HG03565 (cell line): ENCODE measurements around the gene CELF2.

Experiments used
- ATAC-seq: cut with Tn5 transposase; IDR thresholded peaks from one replicate; pipeline ENCODE4 v1.9.1; 2021; ENCODE audit warnings: mild to moderate bottlenecking, moderate library complexity; ENCODE audit not compliant: unreplicated experiment

The CELF2 gene

DNA sequence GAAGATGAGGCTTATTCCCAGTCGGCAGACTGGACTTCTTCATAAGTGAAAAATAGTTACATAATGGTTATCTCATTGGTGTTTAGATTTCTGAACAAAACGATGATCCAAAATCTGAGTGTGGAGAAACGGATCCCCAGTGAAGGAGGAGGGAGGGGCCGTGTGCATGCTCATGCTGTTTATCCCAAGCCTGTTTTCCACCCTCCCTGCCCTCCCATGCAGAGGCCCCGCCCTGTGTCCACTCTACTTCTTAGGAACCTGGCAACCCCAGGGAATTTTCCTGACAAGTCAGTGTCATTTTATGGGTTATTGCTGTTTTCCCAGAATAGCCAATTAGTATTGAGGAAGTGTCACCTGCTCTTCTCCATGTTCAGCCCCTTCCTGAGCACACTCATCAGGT lies 174.0 kb downstream of the CELF2 start:
- no peak for ATAC-seq

DNA sequence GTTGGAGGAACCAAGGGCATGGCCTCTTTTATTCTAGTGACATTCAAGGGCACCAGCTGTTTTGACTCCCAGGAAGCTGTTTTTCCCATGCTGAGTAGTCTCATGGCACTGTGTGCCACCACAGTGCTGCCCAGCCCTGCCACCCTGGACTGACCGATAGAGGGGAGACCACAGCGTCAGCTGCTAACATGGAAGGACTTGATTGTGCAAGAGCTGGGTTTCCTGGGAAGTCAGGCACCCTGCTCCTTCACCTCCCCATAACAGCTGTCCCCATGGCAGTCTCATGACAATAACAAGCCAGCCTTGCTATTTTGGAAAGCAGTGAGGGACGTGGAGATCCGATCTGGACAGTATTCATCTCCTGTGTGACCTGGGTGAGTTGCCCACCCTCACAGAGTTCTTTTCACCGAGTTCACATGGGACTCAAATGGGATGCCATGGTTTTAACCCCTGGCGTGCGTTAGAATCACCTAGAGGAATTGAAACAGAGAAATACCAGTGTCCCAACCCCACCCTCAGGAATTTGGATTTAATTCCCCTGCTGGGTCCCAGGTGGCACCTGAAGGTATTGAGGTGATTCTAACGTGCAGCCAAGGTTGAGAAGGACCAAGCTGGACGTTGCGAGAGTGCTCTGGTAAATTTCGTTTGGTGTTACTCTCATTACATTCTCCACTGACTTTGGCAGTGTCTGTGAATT lies 174.8 kb downstream of the CELF2 start:
- no peak for ATAC-seq

DNA sequence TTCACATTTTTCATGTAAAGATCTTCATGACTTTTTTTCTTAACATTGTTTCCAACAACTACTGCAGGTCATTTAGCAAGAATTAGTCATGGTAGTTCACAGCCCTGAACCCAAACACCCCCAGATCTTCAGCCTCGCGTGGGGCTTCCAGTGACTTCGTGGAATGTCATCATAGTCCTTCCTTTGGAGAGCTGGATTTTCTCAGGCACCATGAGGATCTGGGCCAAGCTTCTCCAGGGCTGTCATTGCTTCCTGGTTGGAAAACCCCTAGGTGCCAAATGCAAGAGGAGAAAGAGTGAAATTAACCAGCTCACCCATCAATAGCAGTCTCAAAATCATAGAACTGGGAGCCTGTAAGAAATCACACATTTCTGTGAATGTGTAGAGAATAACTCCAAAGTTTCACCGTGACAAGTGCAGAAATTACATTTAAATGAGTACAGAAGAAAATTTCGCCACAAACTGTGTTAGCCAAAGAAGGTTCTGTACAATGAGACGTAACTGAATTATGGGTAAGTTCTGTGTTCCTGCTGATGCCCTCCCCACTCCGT lies 175.4 kb downstream of the CELF2 start:
- no peak for ATAC-seq

DNA sequence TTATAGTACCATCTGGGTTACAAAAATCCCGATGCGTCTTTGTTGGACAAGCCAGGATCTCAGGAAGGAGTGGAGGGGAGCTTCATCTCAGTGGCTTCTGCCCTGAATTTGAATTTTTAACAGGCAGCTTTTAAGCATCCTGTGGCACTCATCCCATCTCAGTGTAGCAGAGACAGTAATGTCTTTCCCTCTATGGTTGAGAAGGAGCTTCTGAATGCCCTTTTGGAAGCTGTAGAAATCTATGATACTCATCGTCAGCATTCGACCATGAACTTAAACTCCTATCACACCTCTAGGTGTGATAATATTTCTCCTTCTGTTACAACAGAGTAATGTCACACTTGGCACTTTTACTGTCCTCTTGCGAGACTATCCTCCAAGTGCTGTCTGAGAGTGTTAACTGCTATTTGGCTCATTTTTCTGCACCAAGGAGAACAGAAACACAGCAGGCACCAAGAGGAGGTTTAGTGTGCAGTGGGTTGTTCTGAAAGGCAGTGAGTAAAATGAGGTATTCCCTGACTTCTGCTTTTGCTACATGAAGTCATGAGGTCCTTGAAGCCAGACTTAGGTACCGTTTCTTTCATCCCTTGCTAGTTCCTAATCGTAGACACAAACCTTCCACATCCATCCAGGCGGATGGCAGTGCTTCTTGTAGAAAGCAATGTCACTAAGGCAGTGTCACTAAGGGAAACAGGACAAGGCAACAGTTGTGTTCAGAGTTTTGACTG lies 177.4 kb downstream of the CELF2 start:
- ATAC-seq, result peak; percentile 24

DNA sequence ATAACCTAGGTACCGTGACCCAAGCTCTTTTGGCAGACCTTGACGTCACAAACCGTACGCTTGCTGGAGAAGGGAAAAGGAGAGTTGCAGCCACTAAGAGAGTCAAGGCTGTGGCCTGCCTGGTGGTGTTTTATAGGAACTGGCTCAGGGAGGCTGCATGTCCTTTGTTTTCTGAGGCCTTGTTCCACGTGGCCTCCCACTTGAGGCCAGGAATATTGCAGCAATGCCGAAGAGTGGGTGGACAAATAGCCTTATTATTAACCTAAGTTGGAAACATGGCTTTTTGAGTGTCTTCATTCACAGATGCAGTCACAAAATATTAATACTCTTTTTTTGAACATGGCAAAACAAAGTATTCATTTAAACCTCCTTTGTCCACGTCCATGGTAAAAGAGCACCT lies 178.0 kb downstream of the CELF2 start:
- ATAC-seq, result no peak

DNA sequence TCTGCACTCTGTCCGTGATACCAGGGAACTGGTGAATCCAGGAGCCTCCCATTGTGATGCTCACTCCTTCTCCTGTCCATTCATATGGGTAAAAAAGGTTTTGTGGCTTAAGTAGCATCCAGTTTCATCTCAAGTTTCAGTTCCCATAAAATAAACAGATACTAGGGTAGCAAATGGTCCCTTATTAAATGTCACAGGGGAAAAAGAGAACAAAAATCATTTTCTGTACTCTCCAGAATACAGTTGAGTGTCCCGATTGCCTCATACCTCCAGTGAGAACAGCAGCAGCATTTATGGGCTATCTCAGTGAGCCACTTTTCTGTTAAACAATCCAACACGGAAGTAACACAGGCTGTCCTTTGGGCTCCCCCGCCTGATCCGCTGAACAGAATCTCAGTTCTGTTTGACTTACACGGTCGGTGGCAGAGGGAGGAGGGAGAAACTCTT lies 179.6 kb downstream of the CELF2 start:
- ATAC-seq, result peak; percentile 67

DNA sequence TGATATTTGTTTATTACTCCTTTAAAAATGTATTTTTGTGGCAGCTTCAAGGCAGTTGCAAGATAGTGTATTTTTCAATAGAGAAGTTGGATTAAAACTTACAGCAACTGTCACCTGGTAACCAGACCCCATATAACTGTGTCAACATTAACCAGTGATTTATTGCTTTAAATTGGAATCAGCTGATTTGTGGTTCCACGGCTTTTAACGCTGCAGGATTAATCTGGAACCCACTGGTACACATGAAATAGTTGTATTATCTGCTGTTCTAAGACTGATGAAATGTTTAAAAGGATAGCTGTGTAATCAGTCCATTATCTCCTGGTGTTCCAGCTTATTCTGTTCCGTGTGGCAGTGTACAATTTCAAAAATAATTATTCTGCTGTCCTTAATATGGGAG lies 180.2 kb downstream of the CELF2 start:
- ATAC-seq, result no peak

DNA sequence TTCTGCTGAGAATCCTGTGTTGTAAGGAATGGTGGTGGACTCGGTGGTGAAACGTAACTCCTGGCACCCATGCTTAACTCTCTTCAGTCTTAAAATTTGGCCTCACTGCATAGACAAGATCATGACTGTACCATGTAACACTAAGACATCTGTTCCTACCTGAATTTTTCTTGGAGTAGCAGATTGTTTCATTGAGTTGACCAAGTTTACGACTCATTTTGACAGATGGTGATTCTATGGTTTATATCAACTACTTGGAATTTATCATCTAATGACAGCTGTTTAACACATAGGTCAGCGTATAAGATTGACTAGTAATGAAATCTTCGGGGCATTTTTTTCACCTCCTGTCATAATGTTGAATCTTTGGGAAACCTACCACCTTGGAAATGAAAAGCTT lies 184.2 kb downstream of the CELF2 start:
- ATAC-seq, result no peak

DNA sequence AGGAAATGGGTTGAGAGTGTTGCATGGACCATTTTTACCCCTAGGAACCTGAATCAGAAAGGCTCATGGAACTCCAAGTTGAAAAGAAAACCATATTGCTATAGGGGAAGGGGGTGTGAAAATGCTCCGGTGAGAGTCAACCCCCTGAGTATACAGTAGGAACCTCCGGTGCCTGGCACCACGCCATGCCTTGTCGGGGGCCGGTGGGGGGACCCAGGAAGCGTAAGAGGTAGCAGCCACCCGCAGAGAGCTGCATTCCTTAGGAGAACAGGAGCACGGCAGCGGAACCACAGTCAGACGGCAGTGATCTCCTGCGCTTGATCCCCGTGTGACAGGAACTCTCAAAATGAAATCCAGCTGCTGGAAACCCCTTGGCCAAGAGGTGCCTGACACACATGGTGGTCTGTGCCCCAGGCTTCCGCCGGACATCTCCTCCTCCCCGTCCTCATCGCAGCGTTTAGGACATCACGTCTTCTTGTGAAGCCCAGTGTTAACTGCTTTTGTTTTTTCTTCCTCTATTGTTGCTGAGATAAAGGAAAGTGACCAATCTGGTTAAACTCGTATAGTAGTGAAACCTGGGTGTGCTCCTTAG lies 186.8 kb downstream of the CELF2 start:
- no peak for ATAC-seq

DNA sequence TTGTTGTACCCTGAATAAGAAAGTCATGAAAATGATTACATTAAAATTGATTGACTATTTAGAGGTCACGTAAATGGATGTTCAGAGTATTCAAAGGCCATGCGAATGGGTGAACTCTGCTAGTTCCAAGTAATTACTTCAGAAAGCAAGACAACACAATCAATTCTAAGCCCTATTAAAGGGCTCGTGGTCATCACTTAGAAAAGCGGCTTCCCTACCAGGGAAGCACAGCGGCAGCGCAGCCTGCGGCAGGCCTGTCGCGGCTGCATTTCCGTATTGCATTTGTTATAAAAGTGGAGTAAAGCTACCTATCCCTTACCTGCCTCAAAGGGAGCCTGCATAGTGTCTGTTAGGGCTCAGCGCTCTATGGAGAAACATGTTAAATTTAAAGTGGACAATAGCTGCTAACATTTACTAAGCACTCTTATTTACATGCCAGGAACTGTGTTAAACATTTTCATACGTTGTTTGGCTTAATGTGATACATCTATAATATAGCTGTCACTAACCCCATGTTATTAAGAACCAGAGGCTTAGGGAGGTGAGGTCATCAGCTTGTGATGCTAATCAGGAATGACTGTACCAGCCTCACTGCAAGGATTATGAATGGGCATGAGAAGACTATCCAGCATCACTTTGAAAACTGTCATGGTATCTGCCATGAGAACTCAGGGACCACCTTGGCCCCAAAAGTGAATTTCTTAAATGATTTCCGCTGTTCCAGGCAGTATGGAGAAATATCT lies 187.5 kb downstream of the CELF2 start:
- no peak for ATAC-seq

DNA sequence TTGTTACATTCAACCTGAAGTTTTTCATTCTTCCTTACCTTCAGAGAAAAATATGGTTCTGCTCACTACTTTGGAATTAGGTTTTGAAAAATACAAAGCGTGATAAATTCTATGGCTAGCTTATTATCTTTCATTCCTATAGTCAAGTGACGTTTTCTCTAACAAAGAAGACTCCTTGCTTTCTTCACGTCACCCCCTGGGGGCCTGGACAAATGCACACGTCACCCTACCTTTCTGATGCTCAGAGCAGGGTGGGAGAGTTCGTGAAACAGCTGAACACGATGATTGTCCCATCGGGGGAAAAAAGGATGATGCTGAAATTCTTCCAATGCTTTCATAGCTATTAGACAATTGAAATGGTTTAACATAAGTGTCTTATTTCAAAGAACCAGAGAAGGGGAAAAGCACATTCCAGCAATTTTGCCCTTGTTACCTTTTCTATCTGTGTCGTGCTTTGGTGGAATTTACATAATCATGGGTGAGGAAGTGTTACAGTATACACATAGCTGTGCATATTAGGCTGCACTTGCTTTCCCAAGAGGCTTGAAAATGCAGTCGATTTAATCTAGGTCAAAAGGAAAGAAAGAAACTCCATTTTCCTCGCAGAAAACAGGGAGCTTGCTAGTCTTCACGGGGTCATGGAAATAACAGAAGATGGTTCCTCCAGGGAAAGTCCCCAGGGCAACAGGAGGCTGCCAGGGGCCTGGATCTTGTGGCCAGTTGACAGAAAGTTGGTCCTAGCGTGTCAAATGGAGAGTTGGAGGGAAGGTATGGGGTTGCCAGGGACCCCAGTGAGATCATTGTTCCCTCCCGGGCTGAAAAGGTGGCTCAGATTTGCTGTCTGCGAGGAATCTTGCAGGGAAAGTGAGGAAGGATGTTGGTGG lies 189.2 kb downstream of the CELF2 start:
- no peak for ATAC-seq

DNA sequence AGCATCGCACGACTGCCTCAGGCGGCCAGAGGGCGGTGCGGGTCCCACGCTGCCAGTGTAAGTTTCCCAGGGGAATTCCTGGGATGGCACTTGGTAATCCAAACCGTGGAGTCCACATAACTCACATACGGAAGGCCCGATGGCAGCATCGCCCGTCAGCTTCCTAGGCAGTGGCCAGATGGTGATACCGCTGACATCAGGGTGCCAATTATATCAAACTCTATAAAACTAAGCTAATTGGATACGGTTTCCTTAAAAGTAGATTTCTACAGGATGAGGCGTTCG lies 189.8 kb downstream of the CELF2 start:
- no peak for ATAC-seq

DNA sequence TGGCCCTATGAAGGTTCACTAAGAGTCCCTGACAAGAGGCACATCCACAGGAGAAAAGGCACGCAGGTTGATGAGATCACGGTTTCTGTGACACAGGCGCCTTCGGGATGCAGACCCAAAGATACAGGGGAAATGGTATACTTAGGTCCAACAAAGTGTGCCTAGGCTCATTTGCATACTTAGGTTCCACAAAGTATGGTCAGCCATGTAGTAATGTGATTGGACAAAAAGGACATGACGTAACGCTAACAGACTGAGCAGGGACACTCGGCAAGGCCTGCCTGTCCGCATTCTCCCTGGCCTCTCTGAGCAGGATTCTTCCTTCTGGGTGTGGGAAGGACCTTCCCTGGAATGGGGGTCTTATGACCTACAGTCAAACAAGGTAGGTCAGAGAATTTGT lies 190.6 kb downstream of the CELF2 start:
- ATAC-seq, result no peak

DNA sequence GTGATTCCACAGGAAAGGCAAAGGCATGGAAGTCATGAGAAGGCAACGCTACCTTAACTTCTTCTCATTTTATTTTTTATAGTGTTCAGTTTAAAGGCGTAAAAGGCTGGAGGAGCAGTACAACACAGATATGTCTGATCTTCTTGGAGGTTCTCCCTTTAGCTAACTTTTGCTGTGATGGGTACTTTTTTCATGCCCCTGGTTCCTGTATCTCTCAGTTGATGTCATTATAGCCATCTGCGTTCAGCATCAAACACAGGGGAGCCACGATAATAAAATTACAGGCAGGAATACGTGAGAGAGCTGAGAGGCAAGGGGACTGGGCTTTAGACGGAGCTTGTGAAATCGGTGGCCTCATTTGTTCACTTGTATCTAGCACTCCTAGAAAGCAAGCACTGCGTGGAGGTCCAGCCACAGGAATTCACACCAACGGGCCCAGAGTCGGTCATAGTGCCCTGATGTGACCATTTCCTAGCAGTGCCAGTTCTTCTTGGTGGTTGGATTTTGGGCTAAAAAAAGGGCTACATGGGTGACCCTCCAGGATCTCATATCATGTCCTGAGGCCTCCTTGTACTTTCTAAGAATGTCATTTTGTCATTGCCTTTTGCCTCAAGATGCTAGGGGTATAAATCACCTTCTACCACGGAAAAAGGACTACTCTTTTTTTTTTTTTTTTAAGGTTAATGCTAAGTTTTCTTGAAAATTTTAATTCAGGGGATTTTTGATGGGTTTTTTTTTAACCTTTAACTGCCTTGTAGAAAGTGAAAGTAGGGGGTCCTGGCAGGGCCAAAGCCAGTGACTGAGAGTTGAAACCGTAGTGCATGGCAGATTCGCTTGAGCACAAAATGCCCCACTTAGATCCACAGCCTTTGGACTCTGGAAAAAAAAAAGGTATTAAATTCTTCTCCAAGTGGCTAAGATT lies 191.5 kb downstream of the CELF2 start:
- peak; percentile 31 for ATAC-seq

DNA sequence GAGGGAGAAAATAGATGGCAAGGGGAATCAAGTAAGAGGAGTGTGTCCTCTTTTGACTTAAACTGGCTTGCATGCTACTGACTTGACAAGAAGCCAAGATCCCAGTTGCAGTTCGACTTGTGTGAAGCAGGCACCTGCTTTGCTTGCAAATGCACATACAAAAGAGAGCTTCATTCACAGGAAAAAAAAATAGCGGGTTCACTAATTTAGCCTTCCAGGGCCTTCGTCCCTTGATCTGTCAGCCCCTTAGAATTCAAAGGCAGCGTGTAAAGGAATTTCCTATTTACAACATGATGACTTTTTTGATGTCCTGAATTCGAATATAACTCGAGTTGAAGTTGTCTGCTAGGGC lies 192.1 kb downstream of the CELF2 start:
- ATAC-seq, result peak; percentile 13

DNA sequence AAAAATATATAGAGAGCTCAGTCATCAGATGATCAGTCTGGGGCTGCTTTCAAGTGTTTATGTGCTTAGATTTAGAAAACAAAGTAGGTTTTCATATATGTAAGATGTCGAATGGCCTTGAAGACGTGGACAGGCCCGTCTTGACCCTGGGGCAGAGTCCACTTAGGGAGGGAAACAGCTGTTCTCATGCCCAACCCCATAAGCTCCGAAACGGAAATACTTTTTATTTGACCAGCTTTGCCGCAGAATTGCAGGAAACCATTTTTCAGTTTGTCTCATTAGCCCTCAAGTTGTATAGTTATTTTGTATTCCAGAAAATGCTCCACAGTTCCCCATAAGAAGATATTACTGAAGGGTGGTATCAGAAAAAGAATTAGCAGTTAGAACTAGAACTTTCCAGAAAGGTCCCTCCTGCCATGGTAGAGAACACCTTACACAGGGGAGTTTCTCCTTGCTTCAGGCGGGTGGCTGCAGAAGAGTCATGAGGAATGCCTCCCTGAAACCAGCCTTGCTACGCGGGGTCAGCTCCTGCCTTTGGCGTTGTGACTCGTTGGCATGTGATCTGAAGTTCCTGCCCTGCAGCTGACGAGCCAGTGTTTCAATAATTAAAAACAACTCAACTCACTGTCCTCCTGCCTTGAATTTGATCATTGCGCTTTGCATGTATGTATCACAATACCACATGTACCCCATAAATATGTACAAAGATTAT lies 192.7 kb downstream of the CELF2 start:
- no peak for ATAC-seq

DNA sequence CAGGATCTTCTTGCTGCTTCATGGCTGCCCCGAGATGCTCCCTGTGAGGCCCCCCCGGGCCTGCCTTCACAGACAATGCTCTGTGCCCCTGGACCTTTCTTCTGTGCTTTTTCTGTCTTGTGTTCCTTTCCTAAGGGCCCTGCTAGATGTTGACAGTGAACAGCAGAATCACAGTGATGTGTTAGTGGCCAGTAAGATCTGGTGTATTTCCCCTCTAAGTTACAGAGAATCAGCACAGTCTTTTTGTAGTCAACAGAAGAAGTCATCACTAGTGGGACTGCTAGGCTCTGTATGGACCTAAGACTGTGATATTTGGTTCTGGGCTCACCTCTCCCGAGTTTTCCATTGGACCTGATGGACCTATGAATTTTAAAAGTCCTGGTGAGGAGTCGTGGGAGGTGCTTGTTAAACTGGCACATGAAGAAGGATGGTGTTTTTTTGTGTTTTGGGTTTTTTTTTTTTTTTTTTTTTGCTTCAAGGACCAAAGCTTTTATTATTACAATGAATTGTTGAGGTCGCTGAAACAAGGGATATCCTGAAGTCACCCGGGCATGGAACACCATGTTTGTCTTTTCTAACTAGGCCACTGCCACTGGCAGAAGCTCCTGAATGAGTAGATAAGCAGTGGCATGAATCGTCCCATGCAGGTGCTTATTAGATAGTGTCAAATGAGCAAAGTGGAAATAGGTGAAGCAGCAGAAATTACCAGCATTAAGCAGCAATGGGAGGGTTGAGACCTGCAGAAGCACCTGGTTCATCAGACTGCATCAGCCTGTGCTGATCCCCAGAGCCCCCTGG lies 194.8 kb downstream of the CELF2 start:
- ATAC-seq, result no peak

DNA sequence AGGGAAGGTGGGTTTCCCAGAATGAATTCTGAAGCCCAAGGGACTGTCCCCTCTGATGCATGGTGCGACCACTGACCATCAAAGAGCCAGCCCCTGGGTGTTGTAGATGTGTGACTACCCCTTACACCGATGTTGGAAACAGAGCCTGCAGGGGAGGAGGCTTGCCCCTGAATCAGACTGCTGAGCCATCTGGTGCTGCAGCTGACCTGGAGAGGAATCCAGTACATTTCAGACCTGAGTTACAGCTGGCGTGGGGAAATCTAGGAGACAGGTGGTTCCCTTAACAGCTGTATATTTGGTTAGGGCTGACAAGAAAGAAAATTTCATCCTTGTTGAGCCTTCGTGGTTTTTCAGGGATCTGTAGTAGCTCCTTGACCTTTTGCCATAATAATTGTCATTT lies 195.5 kb downstream of the CELF2 start:
- ATAC-seq, result no peak
